Measurements from ENCODE around the gene SEMA6D. TPM values are rescaled to one million over a fixed set of nuclear protein-coding genes. Genes with fewer than 3 reads are reported as not detected.

Gene SEMA6D
- total and polyA plus RNA-seq, 2 donors from 2014 or later: 12.9 to 16.9 TPM

DNA sequence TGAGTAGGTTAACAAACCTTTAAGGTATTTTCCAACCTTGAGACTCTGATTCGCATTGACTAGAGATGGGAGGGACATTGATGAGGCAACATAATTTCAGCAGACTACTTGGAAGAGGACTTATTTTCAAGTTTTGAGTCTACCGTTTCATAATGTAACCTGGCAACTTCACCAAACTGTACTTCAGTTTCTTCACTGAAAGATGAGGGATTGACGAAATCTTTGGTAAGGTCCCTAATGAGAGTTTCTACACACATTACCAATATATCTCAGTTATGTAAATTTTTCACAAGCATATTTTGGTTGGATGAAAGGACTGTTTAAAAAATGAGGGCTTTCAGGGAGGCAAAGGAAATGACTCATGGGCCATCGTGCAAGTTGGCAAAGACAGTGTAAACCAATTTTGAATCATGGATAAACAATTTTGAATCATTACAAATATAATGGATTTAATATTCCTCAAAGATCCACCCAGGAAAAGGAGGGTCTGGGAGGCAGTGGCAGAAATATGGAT is 28.7 kb upstream of the SEMA6D start:
- no peaks in the 10 kb centered on the region for H3K9me3 ChIP-seq (ENCODE audit: control insufficient read depth in 2 of 3, insufficient read depth in 1 of 3, low read length in 3 of 3)
- H3K9ac ChIP-seq (ENCODE audit: low read length in 3 of 3): no peak overlapping the region
- H3K27ac ChIP-seq (ENCODE audit: low read depth in 2 of 2, low read length in 2 of 2): no peak overlapping the region
- TF ChIP-seq, protein P1, sequence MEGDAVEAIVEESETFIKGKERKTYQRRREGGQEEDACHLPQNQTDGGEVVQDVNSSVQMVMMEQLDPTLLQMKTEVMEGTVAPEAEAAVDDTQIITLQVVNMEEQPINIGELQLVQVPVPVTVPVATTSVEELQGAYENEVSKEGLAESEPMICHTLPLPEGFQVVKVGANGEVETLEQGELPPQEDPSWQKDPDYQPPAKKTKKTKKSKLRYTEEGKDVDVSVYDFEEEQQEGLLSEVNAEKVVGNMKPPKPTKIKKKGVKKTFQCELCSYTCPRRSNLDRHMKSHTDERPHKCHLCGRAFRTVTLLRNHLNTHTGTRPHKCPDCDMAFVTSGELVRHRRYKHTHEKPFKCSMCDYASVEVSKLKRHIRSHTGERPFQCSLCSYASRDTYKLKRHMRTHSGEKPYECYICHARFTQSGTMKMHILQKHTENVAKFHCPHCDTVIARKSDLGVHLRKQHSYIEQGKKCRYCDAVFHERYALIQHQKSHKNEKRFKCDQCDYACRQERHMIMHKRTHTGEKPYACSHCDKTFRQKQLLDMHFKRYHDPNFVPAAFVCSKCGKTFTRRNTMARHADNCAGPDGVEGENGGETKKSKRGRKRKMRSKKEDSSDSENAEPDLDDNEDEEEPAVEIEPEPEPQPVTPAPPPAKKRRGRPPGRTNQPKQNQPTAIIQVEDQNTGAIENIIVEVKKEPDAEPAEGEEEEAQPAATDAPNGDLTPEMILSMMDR (IDR thresholded peaks at IDR 0.05; ENCODE audit: borderline replicate concordance, extremely low read depth, insufficient read depth): no peak
- H3K4me1 ChIP-seq (ENCODE audit: control insufficient read depth in 2 of 3, insufficient read depth in 2 of 3, low read depth in 1 of 3, low read length in 3 of 3): no peaks in the 10 kb centered on the region
- H3K36me3 ChIP-seq (ENCODE audit: control insufficient read depth in 2 of 3, insufficient read depth in 3 of 3, low read length in 3 of 3): no peaks in the 10 kb centered on the region
- no peaks in the 10 kb centered on the region for H3K27me3 ChIP-seq (ENCODE audit: control insufficient read depth, insufficient read depth, low read length)
- intact Hi-C loops (cut with DNase I): no loop called here
- H3K4me3 ChIP-seq (ENCODE audit: low read length in 3 of 3): no peak overlapping the region
- DNase-seq (no peak), FAIRE-seq (no peak)

DNA sequence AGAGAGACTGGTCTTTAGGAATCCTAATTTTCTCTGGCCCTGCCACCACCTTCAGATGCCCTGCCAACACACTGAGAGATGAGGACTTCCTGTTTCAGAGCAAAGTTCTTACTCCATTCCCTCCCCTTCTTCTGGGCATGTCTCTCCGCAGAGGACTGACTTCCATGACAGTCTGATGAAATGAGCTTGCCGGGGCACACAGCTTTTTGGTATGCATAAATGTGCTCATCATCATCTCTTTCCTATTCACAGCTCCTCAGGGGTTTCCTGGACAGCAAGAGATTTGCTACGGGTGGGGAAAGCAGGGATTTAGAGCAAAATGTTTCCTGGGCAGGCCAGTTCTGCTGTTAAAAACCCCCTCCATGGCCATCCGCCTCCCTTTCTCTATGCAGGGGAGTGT is 27.6 kb upstream of the SEMA6D start:
- no peaks in the 10 kb centered on the region for H3K9me3 ChIP-seq (ENCODE audit: control insufficient read depth in 2 of 3, insufficient read depth in 1 of 3, low read length in 3 of 3)
- H3K27ac ChIP-seq (ENCODE audit: low read depth in 2 of 2, low read length in 2 of 2): no peak overlapping the region
- H3K4me1 ChIP-seq (ENCODE audit: control insufficient read depth in 2 of 3, insufficient read depth in 2 of 3, low read depth in 1 of 3, low read length in 3 of 3): no peaks in the 10 kb centered on the region
- intact Hi-C loops (cut with DNase I): no loop called here
- FAIRE-seq: no peak
- no peak overlapping the region for H3K9ac ChIP-seq (ENCODE audit: low read length in 3 of 3)
- H3K36me3 ChIP-seq (ENCODE audit: control insufficient read depth in 2 of 3, insufficient read depth in 3 of 3, low read length in 3 of 3): no peaks in the 10 kb centered on the region
- no peak overlapping the region for H3K4me3 ChIP-seq (ENCODE audit: low read length in 3 of 3)
- TF ChIP-seq, protein P1 (IDR thresholded peaks at IDR 0.05; ENCODE audit: borderline replicate concordance, extremely low read depth, insufficient read depth): no peak
- H3K27me3 ChIP-seq (ENCODE audit: control insufficient read depth, insufficient read depth, low read length): no peaks in the 10 kb centered on the region
- DNase-seq: no peak

DNA sequence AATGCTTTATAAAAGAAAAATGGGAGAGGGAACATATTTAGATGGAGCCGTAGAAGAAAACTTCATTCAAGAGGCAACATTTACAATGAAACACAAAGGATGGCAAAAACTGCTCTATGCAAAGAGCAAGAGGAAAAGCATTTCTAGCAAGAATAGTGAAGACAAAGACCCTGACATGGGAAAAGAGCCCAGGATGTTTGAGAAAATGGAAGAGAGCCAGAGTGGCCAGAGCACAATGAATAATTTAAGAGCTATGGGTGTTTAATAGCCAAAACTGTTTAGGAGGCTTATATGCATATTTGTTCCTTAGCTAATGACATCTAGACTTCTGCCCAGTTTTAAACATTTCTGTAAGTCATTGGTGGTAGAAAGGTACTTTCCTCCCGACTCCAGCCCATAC is 25.4 kb upstream of the SEMA6D start:
- intact Hi-C loops (cut with DNase I): no loop called here
- Histone ChIP-seq H3K27ac (ENCODE audit: low read depth in 2 of 2, low read length in 2 of 2) (no peak overlapping the region), H3K9me3 (ENCODE audit: control insufficient read depth in 2 of 3, insufficient read depth in 1 of 3, low read length in 3 of 3) (no peaks in the 10 kb centered on the region), H3K27me3 (ENCODE audit: control insufficient read depth, insufficient read depth, low read length) (no peaks in the 10 kb centered on the region), H3K9ac (ENCODE audit: low read length in 3 of 3) (no peak overlapping the region), H3K4me3 (ENCODE audit: low read length in 3 of 3) (no peak overlapping the region), H3K4me1 (ENCODE audit: control insufficient read depth in 2 of 3, insufficient read depth in 2 of 3, low read depth in 1 of 3, low read length in 3 of 3) (no peaks in the 10 kb centered on the region), H3K36me3 (ENCODE audit: control insufficient read depth in 2 of 3, insufficient read depth in 3 of 3, low read length in 3 of 3) (no peaks in the 10 kb centered on the region)
- no peak for DNase-seq
- TF ChIP-seq, protein P1 (IDR thresholded peaks at IDR 0.05; ENCODE audit: borderline replicate concordance, extremely low read depth, insufficient read depth): no peak
- no peak for FAIRE-seq

DNA sequence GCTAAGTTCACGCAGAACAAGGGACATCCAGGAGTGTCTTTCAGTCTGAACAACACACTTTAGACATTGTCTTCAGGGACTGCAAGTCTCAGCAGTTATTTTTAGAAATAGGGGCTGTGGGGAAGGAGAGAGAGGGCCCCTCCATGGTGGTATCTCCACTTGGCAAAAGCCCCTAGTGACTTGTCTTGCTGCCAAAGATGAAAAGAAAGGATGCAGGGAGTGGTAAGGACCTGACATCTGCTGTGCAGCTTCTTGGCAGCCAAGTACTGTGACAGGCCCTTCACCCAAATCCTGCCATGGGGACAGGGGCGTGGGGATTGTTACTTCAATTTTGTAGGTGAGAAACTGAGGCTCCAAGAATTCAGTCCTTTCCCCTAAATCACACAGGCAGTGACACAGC is 21.0 kb upstream of the SEMA6D start:
- H3K4me3 ChIP-seq (ENCODE audit: low read length in 3 of 3): no peak overlapping the region
- no peaks in the 10 kb centered on the region for H3K27me3 ChIP-seq (ENCODE audit: control insufficient read depth, insufficient read depth, low read length)
- no peak overlapping the region for H3K27ac ChIP-seq (ENCODE audit: low read depth in 2 of 2, low read length in 2 of 2)
- intact Hi-C loops (cut with DNase I): no loop called here
- no peak overlapping the region for H3K9ac ChIP-seq (ENCODE audit: low read length in 3 of 3)
- TF ChIP-seq, protein P1 (IDR thresholded peaks at IDR 0.05; ENCODE audit: borderline replicate concordance, extremely low read depth, insufficient read depth): no peak
- no peak for FAIRE-seq
- no peak for DNase-seq
- H3K4me1 ChIP-seq (ENCODE audit: control insufficient read depth in 2 of 3, insufficient read depth in 2 of 3, low read depth in 1 of 3, low read length in 3 of 3): no peaks in the 10 kb centered on the region
- H3K9me3 ChIP-seq (ENCODE audit: control insufficient read depth in 2 of 3, insufficient read depth in 1 of 3, low read length in 3 of 3): no peaks in the 10 kb centered on the region
- no peaks in the 10 kb centered on the region for H3K36me3 ChIP-seq (ENCODE audit: control insufficient read depth in 2 of 3, insufficient read depth in 3 of 3, low read length in 3 of 3)
